HG03575 (cell line): ENCODE data around the gene OBSCN.
"Not testable (repeated sequence)": the region's sequence is repeated elsewhere in the genome, so short reads cannot be mapped to it uniquely, and the experiment has no call there.

Source experiments
- ATAC-seq: cut with Tn5 transposase; IDR thresholded peaks from one replicate; pipeline ENCODE4 v1.9.1; 2021; ENCODE audit not compliant: unreplicated experiment, insufficient number of reproducible peaks, low FRiP score; ENCODE audit errors: extremely low read depth

Gene OBSCN

GRCh38 chr1:228170666-228171065 lies 37.2 kb upstream of the OBSCN start:
- ATAC-seq, result no peak

DNA sequence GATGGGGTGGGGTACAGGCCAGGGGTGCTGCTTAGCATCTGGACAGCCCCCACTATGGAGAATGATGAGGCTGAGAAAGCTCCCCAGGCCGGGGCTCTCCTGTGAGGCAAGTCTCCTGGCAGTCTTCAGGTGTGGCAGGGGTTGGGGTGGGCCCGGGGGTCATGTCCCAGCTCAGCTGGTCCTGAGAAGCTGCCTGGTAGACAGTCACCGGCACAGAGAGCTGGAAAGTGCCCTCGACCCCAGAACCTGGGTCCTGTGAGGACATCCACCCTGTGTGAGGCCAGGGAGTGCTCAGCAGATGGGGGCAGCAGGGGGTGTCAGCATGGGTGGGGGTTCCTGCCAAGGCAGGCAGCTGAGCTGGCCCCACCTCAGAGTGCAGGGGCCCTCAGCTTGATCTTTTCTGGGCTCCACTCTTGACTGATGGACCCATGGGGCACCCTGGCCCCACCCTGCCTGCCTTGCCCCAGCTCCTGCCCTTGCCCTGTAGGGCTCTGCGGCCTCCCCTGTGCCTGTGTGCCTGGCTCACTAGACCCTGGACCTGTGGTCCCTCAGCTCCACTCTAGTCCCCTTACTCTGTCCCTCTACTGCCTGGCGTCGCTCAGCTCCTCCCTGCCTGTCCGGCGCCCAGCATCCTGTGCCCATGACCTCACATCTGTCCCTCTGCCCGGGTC lies 36.5 kb upstream of the OBSCN start:
- no peak for ATAC-seq

- no peak for ATAC-seq
Observed at GRCh38 chr1:228172591-228173527, 35.0 kb upstream of the OBSCN start.

- ATAC-seq, result not testable (repeated sequence)
Observed at GRCh38 chr1:228173528-228174481, 34.0 kb upstream of the OBSCN start.

- ATAC-seq, result no peak
Observed at GRCh38 chr1:228174482-228175315, 33.1 kb upstream of the OBSCN start.

GRCh38 chr1:228175316-228176023 lies 32.4 kb upstream of the OBSCN start:
- no peak for ATAC-seq

DNA sequence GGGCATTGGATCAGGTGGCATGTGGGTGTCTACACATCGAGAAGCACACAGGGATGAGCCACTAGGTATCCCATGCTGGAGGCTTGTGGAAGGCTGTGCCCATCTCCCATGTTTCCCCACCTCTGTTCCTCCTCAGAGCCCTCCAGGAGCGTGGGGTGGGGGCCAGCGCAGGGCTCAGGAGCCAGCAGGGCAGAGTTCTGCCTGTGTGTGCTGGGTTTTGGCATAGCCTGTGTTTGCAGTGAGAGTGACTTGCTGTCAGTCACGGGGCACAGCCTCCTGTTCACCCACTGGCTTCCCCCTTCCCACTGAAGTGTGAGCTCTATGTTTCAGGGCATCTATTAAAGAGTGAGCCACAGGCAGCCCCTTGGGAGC lies 31.8 kb upstream of the OBSCN start:
- no peak for ATAC-seq

DNA sequence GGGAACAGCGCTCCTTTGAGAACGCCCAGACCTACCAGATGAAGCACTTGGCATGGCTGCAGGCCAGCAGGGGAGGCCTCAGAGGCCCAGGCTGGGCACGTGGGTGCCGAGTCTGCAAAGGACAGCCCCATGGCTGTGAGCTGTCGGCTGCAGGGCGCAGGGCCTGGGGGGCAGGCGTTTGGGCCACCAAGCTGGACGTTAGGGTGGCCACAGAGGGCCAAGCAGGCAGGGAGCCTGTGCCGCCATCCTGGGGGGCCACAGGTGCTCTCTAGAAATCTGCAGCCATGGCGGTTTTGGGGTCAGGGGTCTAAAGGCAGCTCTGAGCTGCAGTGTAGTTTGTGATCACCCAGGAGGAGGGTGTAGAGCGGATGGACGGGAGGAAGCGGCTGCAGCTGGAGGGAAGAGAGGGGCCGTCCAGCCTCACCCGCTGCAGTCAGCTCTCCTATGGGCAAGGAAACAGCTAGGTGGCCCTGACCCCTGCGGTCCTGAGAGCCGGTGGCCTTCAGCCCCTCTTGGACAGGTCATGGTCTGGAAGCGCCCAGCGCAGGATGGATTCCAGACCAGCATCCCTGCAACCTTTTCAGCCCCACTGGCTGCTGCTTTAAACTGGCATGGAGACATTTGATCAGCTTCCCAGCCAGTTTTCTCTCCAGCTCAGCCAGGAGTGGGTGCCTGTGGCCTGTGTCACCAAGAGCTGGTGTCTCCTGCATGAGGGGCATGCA lies 31.2 kb upstream of the OBSCN start:
- no peak for ATAC-seq

DNA sequence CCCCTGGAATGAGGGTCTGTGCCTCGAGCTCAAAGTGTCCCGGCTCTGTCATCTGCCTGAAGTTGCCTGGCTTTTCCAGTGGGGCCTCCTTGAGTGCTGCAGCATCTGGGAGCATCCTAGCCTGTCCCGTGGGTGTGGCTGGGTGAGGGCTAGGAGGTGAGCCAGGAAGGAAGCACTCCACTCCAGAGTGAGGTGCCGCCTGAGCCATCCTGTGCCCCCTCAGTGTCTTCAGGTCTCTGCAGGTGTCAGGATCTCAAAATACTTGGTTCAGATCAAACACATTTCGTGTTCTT lies 30.7 kb upstream of the OBSCN start:
- no peak for ATAC-seq

- ATAC-seq, result no peak
Observed at GRCh38 chr1:228177721-228178710, 29.8 kb upstream of the OBSCN start.

GRCh38 chr1:228178737-228179684 lies 28.8 kb upstream of the OBSCN start:
- ATAC-seq, result no peak

GRCh38 chr1:228180271-228180958 lies 27.4 kb upstream of the OBSCN start:
- ATAC-seq, result no peak

DNA sequence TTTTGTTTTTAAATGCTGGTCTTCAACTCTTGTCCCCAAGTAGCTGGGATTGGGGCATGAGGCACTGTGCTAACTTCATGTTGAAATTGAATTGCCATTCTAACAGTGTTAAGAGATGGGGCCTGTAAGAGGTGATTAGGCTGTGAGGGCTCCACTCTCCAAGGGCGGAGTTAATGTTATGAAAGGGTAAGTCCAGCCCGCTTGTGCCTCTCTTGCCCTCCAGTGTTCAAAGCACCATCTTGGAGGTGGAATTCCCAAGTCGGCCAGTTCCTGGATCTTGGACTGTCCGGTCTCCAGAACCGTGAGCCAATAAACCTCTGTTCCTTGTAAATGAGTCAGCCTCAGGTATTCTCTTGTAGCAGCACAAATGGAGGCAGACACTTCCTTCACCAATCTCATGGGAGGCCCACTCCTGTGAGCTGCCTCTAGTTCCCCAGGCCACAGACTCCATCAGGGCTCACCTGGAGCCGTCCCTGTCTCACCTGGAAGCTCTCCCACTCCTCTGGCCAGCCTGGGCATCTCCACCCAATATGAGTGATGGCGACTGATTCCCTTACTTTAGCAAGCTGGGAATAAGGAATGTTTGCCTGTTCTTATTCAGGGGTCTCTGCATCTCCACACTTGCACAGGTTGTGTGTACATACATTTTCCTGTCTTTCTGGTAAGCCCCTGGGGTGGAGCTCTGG lies 26.7 kb upstream of the OBSCN start:
- no peak for ATAC-seq

- ATAC-seq, result no peak
Observed at GRCh38 chr1:228181645-228182034, 26.2 kb upstream of the OBSCN start.
